ENCODE results near the gene TFDP3.

Gene TFDP3

GRCh38 chrX:133218329-133218728, at the start of gene TFDP3:
Gene TFDP3 (minus strand): TSS chrX:133218354. CDS start chrX:133218259, 95 bp downstream.
- DNase-seq, result no peak

DNA sequence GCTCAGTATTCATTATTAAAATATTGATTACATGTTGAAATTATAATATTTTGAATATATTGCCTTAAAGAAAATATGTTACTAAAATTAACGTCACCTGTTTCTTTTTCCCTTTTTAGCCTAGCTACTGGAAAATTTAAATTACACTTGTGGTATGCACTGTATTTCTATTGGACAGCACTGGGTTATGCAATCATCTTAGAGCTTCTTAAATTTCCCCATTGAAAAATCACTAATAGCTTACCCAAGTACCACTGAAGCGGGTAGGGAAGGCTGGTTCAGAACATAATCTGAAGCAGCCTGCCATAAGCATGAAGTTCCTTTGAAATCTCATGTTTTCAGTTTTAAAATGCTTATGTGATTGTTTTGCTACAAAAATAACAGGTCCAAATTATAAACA, 49.5 kb upstream of the TFDP3 start:
- no peak for DNase-seq

DNA sequence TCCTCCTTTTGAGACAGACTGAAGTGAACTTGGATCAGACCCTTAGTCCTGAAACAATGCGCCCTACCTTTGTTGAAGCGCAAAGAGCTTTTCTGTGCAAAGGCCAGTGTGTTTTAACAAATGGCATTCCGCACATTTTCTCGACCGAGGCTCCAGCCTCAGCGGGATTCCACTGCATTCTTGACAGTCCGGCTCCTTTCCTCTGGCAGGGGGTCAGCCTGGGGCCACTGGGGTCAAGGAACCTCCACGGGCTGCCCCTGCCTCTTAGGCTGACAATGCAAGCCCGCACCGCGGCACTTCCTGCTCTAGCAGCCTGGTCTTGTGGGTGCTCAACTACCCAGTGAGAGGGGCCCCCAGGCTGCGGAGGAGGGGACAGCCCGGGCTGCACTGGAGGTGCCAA, 47.2 kb upstream of the TFDP3 start:
- no peak for DNase-seq

DNA sequence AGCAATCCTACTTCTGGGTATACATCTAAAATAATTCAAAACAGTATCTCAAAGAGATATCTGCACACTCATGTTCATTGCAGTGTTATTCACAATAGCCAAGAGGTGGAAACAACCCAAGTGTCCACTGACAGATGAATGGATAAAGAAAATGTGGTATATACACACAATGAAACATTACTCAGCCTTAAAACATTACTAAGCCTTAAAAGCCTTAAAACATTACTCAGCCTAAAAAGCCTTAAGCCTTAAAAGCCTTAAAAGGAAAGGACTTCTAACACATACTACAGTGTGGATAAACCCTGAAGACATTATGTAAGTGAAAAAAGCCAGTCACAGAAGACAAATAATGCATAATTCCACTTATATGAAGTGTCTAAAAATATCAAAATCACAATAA, 40.3 kb upstream of the TFDP3 start:
- DNase-seq, result no peak

DNA sequence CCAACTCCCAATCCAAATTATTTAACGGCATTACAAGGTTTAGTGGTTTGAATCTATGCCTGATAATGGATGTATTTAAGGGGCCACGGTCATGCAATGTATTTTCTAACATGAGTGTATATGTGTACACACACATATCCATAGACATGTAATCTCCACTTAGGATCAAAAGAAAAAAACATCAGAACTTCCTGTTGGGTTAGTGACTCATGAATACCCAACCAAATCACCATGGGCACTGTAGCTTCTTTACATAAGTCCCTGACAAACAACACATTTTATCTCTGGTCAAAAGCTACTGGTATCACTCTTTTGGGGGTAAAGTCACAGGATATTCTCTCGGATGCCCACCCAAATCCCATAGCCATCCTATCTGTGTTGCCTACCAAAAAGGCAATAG, 36.5 kb upstream of the TFDP3 start:
- DNase-seq, result no peak

DNA sequence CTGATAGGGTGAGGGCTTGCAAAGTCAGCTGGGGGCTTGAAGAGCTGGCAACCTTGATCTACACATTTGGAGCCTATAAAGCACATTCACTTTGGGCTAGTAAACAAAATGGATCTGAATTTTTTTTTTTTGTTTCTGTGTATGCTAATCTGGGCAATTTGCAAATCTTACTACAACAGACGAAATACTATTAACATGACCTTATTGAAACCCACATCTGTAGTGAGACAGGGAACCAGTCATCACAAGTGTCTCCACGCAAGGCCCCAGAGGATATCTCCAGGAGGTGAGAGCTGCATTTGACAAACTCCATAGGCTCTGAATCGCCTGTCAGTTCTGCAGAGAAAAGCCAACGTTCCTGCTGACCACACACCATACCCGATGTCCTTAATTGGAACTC, 33.0 kb upstream of the TFDP3 start:
- DNase-seq, result no peak

DNA sequence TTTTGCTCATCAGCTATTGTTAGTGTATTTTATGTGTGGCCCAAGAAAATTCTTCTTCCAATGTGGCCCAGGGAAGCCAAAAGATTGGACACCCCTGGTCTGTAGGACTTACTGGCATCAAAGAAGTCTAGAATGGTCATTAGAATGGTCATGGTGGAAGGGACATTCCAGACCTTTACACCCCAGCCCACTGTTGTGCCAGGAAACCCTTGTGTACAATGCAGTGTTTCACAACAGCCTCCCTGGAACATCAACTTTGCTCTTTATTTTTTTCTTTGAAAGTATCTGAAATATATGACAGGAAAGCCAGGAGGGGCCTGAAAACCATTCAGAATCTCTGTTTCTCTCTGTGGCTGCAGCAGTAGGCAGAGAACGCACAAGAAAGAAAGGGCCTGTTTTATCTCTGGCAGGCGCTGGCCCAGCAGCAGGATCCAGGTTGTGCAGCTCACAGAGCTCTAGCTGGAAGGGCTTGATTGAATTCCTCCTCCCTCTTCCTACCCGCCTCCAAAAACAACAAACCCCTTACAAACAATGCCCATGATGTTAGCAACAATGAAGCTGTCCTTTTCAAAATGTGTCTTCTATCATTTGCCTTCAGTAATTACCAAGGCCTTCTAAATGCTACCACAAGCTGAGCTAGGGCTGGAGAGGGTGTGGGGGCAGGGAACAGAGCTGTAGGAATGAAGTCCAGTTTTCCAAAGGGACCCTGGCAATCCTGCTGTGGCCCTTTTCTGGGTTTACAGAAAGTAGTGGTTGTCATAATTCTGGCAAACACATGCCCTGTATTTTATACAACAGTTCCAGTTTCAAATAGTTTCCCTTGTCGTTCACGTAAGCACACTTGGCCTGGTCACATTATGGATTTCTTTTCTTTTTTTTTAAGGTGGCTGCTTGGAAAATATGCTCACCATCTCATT, 32.3 kb upstream of the TFDP3 start:
- DNase-seq, result no peak

GRCh38 chrX:133249266-133250058, 31.3 kb upstream of the TFDP3 start:
- no peak for DNase-seq

DNA sequence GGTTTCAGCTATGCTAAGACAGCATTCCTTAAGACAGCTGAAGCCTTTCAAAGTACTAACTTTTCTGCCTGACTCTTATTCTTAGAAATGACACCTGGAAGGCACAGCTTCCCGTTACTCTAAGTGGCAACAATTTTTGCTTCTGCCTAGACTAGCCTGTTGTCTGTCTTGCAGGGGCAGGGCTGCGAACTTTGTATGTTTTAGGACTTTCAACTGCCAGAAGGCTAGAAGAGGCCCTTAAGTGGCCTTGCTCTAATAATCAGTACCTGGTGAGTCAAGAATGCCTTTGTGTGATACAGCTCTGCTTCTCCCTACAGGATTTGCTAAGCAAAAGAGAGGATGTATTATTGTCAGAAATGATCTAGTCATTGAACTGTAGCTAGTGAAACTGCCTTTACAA, 30.0 kb upstream of the TFDP3 start:
- DNase-seq, result no peak

GRCh38 chrX:133246921-133247320, 28.8 kb upstream of the TFDP3 start:
- no peak for DNase-seq

GRCh38 chrX:133235830-133236229, 17.7 kb upstream of the TFDP3 start:
- no peak for DNase-seq

GRCh38 chrX:133232331-133232730, 14.2 kb upstream of the TFDP3 start:
- DNase-seq, result no peak

- DNase-seq, result no peak
These were observed 11.2 kb upstream of the TFDP3 start for GRCh38 chrX:133229361-133229760.

DNA sequence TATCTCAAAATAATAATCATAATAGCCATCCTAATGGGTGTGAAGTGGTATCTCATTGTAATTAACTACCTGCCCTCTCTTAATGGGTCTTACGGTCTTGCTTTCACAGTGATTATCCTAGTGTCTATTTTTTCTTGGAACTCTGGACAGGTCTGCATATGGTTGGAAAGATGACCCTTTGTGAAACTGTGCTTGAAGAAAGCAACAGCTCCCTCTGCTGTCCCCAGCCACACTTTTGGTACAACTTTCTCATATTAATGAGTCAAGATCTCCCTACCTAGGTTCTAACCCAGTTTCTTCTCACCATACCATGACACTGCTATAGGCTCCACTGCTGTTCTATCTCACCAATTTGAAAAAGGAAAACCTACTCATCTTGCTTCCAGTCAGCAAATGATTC, 2.4 kb downstream of the TFDP3 start:
- DNase-seq, result no peak

- DNase-seq, result no peak
These were observed 3.1 kb downstream of the TFDP3 start for GRCh38 chrX:133215017-133215416.

DNA sequence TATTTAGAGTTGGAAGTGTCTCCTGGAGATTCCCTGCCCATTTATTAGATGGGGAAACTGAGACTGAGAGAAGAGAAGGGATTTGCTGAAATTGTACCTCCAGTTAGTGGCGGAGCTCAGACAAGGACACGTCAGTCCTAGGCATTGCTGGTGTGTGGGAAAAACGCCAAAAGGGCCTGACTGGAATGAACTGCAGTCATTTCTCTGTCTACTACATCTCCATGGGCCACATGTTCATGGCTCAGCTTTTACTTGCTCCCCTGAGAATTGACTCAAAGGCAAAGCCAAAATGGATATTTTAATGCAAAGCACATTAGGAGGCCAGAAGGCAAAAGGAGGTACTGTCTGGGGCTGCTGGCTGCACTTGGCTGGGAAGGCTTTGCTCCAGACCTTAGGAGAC, 3.9 kb downstream of the TFDP3 start:
- no peak for DNase-seq

GRCh38 chrX:133213117-133213516, 5.0 kb downstream of the TFDP3 start:
- DNase-seq, result no peak

- DNase-seq, result no peak
These were observed 10.4 kb downstream of the TFDP3 start for GRCh38 chrX:133207751-133208150.

DNA sequence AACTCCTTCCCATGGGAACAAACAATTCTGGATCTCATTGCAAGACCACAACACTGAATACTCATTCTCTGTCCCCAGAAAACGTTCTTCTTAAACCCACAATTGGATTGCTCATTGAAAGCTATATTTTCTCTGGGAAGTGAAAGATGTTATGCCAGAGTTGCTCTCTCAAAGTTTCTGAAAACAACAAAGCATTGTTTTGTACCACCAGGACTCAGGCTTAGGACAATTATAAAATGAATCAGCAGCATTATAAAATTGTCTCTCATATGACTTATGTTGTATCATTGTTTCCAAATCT, 26.5 kb downstream of the TFDP3 start:
- DNase-seq, result no peak

GRCh38 chrX:133190877-133191738, 27.0 kb downstream of the TFDP3 start:
- no peak for DNase-seq

- no peak for DNase-seq
These were observed 29.0 kb downstream of the TFDP3 start for GRCh38 chrX:133189195-133189594.

DNA sequence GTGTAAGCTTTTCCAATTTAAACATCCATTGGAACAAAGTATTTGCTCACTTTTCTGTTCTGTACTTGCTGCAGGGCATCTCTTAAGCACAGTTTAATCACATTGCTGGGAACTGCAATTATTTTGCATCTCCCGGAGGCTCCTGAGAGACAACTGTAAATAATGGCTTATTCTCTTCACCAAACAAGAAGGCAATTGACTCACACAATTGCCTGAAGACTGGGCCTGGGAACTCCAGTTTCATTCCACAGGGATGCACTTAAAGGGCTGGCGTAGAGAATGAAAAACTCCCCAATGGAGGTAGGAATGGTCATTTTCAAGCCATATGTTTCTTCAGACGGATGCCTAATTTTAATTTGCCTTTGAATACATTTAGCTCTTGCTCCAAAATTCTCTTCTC, 29.5 kb downstream of the TFDP3 start:
- DNase-seq, result no peak

DNA sequence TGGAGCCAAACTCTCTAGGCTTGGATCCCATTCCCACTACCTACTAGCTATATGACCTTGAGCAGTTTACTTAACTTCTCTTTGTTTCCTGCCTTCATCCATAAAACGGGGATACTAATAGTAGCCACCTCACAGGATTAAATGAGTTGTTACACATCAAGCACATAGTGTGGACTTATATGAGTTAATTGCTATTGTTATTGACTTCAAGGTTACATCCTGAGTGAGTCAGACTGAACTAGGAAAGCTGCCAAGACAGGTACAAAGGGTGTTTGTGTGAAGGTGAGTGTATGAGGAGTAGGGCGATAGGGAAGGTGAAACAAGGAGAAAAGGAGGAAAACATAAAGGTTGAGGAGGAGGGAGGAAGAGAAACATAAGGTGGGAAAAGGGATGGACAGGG, 32.2 kb downstream of the TFDP3 start:
- no peak for DNase-seq

Measured in hippocampal formation (tissue), 2 donors.